ENCODE results near the gene CCN6. TPM values are rescaled to one million over a fixed set of nuclear protein-coding genes. Genes with fewer than 3 reads are reported as not detected.
"Not testable (repeated sequence)": the region's sequence is repeated elsewhere in the genome, so short reads cannot be mapped to it uniquely, and the experiment has no call there.

Gene CCN6
- total RNA-seq, 1 donor from 2014 or later: 6.7 TPM

DNA sequence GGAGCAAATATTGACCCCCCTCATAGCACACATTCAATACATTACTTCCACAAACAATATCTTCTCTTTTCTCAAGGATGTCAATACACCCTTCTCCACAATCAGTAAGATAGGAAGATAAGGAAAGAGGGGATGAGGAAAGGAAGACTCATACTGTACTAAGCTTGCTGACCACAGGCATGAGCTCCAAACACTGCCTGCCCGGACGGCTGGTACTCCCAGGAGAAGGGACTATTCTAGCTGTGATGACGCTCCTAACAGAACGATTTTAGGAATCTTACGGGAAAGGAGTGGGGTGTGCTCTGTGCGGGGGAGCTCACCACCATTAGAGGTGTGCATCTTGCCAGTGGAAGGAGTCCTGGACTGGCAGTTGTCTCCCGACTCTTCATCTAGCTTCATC lies 3.9 kb upstream of the CCN6 start:
- no peak for DNase-seq (ENCODE audit: low spot score)

DNA sequence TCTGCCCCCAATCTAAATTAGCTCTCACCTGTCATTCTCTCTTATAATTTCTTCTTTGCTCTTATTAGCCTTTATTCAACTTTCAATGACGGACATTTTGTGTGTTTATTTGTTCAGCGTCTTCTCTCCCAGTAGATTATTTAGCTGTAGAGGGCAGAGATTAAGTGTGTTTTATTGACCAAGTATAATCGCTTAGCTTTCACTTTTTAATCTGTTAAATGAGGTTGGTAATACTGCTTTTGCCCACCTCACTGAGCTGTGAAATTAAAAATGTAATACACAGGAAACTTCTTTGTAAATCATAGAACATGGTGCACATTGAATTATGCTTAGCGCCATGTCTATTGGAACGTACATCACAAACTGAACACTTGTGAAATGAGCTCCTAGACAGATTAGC lies 3.5 kb upstream of the CCN6 start:
- no peak for DNase-seq (ENCODE audit: low spot score)

DNA sequence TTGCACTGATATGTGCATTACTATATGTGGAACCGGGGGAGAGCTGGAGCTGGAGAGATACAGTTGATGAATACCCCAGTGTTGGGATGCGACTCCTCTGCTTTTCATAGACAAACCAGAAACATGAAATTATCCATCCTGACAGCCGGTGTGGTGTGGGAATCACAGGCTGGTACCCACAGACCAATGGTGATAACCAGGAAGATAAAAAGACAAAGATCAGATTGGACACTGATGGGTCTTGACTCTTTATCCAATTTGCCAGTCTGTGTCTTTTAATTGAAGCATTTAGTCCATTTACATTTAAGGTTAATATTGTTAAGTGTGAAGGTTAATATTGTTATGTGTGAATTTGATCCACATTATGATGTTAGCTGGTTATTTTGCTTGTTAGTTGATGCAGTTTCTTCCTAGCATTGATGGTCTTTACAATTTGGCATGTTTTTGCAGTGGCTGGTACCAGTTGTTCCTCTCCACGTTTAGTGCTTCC lies 2.6 kb upstream of the CCN6 start:
- DNase-seq (ENCODE audit: low spot score): not testable (repeated sequence)

DNA sequence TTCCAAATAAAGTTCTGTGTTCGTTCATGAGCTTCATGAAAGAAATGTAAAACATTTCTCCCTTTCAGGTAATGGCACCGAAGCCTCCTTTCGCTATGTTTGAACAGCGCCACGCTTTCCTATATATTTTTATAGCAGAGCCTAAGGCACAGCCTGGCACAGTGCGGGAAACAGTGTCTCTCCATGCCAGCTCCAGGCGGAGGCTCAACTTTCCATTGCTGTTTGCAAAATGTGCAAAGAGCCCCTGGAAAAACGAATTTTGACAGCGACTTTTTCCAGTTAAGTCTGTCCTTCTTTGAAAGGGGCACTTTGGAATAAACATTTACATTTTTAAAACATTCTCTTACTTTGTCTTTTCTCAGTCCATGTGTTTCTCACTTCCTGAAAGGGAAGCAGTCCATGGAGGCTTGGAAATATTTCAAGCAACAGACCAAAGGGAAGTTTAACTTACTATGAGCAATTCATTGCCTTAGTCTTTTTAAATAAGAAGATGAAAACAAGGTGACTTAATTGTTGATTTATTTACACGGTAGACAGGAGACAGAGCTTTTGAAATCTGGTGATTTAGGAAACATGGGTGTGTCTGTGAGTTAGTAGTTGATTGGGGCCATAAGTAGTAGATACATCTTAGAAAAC lies 769 bp downstream of the CCN6 start:
- DNase-seq (ENCODE audit: low spot score): no peak

DNA sequence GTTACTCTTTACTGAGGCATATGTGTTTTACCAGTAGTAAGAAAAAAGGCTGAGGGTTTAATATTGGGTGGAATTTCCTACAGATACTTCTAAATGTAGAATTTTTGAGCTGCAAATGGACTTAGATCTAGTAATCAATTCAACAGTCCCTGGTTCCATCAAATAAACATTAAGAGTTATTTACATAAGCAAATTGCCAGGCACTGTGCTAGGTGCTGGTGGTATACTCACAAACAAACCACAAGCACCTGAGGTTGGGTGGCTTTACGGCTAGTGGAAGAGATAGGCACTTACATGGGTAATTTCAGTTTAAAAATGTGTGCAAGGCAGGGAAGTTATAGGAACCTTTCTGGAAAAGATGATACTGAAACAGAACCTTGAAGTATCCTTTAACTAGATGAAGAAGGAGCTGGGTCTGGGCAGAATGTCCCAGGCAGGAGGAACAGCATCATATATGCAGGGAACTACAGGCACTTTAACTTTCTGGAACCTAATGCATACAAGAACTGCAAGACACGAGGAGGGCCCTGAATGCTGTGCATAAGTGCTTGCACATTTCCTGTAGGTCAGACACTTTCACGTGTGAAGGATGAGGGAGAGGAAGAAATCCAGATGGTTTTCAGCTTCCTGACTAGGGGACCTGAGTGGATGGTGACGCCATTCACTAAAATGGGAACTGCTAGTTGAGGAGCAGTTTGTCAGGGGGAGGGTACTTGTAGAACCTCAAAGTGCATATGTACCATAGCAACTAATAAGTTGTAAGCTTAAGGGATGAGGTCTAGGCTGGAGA lies 4.5 kb downstream of the CCN6 start:
- DNase-seq (ENCODE audit: low spot score): no peak

DNA sequence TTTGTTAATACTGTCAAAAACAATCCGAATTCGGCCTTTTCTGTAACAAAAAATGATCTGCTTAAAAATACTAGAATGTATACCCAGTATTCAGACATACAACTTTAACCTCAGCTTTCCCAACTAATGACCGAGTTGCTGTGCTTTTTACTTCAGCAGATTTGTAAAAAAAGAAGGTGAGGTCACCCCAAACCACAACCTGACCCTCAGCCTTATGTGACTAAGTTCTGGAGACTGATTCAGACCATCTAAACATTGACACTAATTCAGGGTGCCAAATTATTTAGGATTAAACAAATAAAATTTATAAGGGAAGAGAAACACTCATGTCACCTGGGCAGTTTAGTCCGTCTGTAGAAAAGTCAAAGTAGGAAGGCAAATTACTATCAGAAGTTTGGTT lies 7.7 kb downstream of the CCN6 start:
- no peak for DNase-seq (ENCODE audit: low spot score)

DNA sequence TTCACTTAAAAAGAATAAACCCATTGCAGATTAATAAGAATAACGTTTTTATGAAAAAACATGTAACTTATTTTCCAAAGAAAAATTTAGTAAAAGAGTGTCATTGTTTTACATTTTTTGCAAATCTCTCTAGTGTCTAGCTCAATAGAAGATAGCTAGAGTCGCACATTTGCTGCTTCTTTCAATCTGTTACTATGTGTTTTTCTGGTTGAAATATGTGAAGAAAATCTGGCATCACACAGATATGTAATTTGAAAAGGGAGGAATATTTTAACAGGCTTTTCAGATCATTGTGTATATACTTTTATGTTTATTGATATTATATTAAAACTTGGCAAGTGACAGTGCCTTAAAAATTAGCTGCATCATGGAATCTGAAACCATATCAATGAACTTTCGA lies 9.1 kb downstream of the CCN6 start:
- DNase-seq (ENCODE audit: low spot score): no peak

DNA sequence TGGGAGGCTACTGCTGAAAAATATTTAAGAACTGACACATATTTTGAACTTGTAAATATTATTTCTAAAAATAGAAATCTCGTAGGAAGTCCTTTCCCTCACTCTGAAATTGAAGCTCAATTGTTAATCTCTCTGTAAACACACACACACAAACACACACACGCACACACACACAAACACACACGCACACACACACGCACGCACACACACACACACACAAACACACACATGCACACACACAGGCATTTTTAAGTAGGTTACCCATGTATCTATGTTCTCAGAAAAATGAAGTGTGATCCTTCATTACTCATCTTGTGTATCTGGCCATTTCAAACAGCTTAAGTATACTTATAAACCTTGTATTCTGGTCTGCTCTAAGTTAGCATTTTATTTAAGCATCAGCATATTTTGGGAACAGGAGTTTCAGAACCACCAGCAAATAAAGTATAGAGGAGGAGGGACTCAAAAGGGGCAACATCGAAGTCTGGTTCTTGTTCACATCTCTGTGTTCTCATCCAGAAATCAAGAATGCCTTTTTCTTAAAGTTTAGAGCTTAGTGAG lies 11.6 kb downstream of the CCN6 start:
- DNase-seq (ENCODE audit: low spot score): peak; percentile 50

DNA sequence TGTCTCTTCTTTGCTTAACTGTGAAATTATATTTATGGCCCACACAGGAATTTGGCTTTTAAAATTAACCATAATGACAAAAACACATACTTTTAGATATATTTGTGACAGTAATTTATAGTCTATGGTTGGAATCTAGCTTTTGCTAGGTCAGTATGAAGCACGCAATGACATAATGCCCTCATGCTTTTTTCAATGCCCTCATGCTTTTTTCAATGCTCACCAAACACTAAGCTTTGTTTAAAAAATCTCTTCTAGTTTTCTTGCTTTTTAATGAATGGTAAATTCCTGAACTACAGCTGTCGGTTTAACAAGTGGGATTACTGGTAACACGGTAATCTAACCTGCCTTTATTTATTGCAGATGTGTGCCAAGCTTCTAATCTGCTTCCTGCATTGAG lies 12.7 kb downstream of the CCN6 start:
- DNase-seq (ENCODE audit: low spot score): no peak

DNA sequence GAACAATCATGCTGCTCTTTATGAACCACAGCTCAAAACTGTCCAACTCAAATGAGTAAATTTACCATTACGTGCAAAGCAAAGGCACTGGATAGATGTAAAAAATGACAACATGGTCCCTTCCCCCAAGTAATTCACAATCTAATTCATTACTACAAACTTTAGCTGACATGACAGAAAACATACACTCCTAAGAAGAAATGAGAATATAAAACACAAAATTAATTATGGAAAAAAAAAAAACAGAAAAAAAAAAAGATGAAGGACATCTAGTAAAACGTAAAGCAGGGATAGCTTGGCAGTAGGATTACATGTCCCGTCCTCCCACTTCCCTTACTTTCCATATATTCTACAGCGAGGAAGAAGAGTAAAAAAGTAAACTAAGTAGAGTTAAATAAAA lies 27.7 kb downstream of the CCN6 start:
- DNase-seq (ENCODE audit: low spot score): no peak

DNA sequence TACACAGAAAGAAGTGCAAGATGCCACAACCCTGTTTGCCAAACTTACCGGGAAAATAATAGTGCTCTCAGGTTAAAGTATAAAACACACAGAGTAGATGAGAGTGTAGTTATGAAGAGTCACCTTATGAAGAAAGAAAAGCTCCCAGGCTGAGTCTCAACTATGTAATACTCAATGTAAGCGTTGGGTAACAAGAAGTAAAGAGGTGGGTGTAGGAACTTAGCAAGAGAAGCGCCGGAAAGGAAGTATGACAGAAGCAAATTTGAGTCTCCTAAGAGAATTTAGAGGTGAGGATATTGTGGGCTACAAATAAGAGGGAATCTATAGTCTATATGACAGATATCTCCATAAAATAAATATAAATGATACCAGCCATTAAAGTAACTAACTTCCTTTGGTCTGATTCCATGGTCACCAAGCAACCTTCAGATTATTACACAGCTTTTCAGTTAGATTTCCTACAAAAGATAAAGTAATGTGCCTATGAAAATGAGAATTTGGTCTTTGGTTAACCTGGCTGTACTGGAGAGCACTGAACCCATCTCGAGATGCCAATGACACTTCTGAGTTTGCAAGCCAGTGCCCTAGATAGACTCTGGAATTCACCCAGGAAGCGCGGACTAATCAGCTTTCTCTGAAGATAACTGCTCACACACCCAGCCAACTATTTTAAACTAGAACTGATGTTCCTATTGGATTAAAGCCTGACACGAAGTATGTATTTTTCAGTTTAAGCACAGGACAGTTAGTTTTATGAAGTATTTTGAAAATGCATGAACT lies 31.6 kb downstream of the CCN6 start:
- DNase-seq (ENCODE audit: low spot score): no peak

DNA sequence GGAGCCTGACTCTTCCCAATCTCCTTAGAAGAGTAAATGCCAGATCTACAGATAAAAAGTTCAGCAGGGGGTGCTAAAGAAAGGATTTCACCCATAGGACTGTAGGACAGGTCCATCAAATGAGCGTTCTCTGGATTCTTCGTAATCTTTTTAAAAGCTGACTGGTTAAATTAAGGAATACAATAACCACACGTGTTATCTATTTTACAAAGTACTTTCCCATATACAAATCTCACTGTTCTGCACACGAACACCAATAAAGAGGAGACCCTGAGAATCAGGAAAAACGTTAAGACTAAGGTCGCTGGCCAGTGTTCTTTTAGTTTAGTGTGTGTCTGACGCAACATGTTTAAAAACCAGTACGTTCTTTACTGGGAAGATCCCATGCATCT lies 32.8 kb downstream of the CCN6 start:
- peak; percentile 64 for DNase-seq (ENCODE audit: low spot score)

DNA sequence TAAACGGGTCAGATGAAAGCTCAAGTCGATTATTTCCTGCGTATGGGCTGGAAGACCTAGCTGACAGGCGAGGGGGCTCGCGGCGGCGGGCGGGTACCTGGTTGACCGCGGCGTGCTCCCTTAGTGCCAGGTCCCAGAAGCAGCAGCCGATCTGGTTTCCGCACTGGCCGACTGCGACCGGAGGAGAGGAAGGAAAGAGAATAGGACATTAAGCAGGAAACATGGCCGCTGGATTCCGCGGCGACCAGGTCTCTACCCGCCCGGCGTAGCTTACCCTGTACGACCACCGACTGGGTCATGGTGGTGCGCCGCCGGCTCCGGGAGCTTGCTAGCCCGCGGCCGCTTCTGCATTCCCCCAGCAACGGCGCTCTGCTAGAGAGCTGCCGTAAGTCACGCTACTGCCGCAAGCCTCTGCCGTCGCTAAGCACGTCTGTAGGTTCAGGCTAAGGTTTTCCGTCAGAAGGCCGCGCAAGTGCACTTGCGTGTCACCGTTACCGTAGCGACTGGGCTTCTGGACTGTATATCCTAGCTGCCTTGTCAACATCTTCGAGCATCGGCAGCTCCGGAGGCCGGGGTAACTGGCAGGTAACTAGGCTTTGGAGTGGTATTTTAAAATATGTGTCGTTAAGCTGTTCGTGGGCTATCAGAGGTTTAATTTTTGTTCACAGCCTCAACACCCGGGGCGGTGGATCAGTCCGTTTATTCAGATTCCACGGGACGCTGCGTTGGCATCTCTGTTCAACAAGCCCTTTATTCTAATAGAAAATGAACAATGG lies 33.4 kb downstream of the CCN6 start, which contains the start of the genes FAM229B and TUBE1:
Gene FAM229B, plus strand, starts transcription at position 456 of the 776 bp plus-strand sequence. CDS start 11,693 bp downstream, outside the sequence.
Gene TUBE1, minus strand, starts transcription at position 347 of the 776 bp plus-strand sequence. Its CDS starts 48 bp downstream, at position 299.
- peak; percentile 99 for DNase-seq (ENCODE audit: low spot score)

DNA sequence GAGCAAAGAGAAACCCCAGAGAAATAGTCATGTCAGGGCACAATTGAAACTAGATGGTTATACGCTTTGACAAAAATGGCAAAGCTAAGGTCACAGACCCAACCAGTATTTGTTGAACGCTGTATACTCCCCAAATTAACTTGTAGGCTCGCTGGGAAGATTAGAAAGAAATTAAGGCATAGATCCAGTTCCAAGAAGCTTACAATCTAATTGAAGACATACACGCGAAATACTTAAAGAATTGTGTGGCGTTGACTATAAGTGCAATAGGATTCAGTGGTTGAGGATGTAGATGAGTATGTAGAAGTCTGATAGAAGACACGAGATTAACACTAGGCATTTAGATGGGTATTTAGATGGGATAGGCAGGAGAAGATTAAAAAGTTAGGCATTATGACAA lies 34.0 kb downstream of the CCN6 start:
- DNase-seq (ENCODE audit: low spot score): no peak

DNA sequence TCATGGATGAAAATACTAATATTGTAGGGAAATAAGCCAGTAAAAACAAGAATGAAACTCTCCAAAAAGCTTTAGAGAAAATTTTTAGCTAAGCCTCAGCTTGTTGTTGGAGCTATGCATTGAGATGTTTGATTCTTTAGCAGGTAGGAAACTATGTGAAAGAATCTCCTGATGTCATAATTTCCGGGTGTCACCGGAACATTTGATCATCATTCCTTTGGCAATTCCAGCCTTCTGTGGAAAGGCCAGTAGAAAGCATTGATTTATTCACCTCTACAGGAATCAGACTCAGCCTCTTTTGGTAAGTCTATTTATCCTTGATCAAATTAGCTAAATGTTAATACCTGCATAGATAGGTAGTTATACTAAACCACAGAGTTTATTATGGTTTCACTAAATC lies 43.0 kb downstream of the CCN6 start:
- DNase-seq (ENCODE audit: low spot score): no peak

DNA sequence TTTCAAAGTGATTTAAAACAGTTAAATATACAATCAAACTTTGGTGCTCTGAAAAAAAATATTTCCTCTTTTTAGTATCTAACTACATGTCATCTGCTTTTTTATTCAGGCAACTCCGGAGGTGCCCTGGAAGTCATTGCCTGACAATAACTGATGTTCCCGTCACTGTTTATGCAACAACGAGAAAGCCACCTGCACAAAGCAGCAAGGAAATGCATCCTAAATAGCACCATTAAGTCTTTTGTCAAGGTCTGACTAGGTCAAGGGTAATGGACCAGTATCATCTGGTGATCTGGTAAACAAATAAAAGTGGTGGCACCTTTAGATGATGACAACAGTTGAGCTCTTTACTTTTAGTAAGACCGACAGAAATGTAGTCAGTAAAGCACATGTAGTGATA lies 46.7 kb downstream of the CCN6 start:
- no peak for DNase-seq (ENCODE audit: low spot score)

DNA sequence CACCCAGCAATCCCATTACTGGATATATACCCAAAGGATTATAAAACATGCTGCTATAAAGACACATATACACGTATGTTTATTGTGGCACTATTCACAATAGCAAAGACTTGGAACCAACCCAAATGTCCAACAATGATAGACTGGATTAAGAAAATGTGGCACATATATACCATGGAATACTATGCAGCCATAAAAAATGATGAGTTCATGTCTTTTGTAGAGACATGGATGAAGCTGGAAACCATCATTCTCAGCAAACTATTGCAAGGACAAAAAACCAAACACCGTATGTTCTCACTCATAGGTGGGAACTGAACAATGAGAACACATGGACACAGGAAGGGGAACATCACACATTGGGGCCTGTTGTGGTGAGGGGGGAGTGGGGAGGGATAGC lies 52.1 kb downstream of the CCN6 start:
- DNase-seq (ENCODE audit: low spot score): not testable (repeated sequence)

DNA sequence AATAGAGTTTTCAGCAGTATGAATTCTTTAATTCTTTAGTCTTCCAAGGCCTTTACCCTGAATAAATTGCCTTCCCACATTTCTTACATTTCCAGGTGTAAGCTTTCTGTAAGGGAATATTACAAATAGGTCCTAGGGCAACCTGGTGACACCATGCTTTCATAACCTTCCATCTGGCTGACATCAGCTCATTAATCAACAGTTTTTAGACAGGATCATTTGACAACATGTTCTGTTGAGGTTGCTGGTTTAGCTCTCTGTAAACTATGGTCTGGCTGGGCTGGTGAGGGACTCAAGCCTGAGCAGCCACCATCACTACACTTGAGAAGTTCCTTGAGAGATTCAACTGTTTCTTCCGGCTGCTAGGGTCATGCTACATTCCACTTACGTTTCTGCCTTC lies 52.7 kb downstream of the CCN6 start:
- DNase-seq (ENCODE audit: low spot score): no peak

DNA sequence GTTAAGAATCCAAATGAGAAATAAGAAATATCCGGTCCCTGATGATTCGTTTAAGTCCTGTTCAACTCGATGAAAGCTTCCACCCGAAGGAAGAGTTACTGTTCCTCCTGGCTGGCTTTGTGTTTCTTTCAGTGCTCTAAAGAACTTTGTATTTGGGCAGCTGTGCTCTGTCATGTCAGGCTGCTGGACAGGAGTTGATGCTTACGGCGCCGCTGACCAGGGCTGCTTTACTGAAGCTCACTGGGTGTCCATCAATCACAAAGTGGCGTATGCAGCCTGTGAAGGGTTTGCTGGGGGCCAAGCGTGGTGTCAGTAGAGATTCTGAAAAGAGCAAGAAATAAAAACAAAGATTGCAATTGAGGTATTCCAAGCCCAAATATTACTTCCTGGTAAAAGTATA lies 55.4 kb downstream of the CCN6 start:
- no peak for DNase-seq (ENCODE audit: low spot score)

DNA sequence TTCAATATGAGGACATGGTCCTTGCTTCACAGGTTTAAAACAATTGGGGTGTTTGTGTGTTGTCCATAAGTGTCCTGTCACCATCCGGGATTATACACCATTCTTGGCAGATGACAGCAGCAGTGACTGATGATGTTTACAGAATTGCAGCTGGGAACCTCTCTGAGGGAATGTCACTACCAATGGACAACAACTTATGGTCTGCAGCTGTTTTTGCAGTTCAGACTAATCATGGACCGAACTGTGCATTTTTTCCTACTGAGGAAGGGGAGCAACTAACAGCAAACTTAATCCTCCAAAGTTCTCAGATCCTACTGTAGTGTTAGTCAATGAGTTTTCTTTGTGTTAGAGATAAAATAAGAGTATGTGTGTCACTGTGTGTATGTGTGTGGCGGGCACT lies 59.5 kb downstream of the CCN6 start:
- no peak for DNase-seq (ENCODE audit: low spot score)

DNA sequence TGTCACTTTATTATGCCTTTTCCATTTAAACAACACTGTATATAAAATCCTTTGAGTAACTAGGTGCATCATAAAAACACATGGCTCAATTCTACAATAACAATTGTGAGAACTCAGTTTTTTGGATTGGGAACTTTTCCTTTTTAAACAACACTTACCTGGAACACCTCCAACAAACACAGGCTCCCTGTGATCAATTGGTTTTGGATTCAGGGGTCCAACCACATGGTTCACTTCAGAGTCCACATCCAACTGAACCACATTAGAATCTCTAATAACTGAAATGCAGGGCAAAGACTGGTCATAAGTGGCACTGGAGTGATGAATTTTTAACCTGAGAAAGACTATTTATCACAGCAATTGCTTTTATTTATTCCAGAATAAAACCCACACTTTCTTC lies 60.0 kb downstream of the CCN6 start:
- DNase-seq (ENCODE audit: low spot score): no peak
